GM19395 (cell line): ENCODE results near the gene CLIP2.

ENCODE experiments used
- ATAC-seq: cut with Tn5 transposase; IDR thresholded peaks from one replicate; pipeline ENCODE4 v1.9.1; 2021; ENCODE audit warnings: mild to moderate bottlenecking, moderate library complexity; ENCODE audit not compliant: unreplicated experiment

Gene CLIP2

DNA sequence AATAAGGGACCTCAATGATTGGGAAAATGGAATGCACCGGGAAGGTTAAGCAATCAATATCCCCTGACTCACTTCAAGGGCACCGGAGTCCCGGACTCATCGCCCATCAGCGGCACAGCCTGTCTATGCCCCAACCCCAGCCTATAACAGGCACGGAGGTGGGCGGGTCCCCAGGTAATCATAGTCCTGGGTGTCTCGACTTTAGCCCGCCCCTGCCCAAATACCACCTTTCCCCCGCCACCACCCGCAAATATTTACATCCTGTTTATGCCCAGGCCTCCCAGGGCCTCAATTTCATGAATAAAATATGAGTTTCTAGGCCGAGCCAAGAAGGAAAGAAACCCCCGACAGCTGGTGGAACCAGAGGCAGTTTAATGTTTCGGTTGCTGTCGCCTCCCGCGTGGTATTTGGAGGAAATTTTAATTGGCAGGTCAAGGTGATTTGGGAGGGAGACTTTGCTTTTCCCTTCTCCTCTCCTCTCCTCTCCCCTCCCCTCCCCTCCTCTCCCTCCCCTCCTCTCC is 19.4 kb upstream of the CLIP2 start:
- ATAC-seq: peak; percentile 31

DNA sequence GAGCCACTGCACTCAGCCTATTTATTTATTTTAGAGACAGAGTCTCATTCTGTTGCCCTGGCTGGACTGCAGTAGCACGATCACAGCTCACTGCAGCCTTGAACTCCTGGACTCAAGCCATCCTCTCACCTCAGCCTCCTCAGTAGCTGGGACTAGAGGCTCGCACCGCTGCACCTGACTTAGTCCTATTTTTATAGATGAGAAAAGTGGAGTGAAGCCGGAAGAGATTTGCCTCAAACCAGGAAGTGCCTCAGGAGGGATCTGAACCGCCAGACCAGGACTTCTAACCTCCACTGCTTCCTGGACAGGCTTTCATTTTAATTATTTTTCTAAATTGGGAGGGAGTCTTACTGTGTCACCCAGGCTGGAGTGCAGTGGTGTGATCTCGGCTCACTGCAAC is 17.5 kb upstream of the CLIP2 start:
- ATAC-seq: peak; percentile 3

DNA sequence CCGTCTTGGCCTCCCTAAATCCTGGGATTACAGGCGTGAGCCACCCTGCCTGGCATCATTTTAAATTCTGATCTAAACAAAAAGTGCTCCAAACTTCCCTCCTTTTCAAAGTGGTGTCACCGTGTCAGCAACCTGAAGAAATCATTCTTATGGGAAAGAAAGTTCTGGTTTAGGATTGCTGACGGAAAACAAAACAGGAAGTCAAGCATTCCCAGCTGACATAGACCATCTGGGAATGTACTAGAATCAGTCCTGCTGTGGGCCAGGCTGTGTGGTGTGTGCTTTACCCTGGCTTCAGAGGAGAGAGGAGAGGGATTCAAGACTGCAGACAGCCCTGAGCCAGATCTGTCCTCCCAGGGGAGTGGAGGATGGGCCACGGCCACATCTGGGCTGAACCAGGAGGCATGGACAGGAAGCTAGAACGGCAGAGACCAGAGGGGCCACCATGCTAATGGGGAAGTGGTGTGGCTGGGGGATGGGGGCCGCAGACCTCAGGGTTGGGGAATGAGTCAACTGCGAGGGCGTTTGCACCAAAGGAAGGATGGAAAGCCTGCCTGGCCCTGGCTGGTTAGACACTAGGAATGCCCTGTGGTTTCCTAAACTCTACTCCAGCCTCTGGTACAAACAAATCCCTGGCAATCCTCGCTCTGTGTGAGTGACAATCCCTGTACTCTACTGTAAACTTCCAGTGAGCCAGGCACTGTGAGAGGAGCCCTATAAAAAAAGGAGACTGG is 16.7 kb upstream of the CLIP2 start:
- ATAC-seq: peak; percentile 88

DNA sequence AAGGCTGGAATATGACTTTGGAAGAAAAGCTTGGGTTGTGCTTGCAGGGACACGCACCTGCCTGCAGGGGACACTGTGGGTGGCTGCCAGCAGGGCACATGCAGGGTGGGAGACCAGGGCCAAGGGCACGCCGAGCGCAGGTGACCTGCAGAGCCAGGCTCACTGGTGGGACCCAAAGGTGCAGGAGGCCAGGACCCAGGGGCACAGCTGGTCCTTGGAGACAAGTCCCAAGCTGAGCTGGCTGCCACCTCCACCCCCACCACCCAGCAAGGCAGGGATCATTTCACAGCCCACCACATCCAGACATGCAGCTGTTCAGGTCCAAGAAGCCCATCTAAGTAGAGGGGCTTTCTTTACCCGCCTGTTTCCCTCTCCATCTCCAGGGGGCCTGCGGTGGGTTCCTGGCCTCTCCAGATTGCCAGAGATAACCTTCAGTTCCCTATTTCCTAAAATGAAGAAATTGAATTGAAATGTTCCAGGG is 13.8 kb upstream of the CLIP2 start:
- no peak for ATAC-seq

DNA sequence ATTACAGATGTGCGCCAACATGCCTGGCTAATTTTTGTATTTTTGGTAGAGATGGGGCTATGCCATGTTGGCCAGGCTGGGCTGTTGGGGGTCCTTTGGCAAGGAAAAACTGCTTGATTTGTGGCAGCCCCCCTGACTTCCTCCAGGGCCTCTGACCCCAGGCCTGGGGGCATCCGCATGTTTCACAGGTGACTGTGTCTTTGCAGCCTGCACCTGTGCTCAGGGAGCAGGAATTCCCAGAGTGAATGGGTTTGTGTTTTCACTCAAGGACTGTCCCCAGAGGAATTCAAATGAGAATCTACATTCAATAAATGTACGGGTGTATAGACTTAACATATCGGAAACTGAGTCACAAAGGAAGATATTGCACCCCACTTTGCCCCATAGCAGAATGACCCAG is 11.6 kb upstream of the CLIP2 start:
- ATAC-seq: no peak

DNA sequence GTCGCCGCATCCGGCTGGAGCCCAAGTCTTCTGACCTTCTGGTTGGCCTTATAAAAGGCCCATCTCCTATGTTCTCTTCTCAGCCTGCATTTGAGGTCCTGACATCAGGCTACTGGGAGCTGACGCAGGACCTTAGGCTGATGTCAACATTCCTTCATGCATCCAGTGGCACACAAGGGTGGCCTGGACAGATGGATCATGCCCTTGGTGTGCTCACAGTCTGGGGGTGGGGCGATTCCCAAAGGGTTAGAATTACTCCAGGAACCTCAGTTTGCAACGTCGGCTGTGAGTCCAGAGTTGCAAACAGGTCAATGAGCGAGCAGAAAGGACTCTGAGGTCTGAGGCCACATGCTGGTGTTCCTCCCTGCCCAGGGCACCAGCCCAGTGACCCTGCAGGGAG is 8.2 kb upstream of the CLIP2 start:
- no peak for ATAC-seq

DNA sequence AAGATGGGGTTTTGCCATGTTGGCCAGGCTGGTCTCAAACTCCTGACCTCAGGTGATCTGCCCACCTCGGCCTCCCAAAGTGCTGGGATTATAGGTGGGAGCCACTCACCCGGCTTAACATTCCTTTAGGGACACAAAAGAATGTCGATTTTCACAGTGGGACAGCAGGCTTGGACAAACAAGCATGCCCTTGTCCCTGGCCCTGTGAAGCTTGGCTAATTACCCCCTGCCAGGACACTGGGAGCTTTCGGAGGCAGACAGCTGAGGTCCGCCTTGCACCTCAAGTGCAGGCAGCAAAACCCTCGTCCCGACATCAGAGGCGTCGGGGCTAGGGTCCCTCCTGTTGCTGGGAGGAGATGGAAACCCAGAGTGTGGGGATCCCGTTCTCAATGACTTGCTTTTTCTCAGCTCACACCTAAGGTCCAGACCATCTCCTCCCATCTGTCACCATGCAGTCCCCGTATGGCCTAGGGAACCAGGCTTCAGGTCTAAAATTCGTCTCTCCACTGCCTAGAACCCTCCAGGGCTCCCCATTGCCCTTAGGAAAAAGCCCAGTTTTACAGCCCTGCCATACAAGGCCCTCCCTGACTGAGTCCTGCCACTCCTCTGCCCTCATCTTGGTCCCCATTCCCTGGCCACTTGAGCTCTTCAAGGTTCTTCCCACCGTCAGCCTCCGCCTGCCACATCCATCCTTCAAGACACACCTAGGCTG is 6.3 kb upstream of the CLIP2 start:
- no peak for ATAC-seq

DNA sequence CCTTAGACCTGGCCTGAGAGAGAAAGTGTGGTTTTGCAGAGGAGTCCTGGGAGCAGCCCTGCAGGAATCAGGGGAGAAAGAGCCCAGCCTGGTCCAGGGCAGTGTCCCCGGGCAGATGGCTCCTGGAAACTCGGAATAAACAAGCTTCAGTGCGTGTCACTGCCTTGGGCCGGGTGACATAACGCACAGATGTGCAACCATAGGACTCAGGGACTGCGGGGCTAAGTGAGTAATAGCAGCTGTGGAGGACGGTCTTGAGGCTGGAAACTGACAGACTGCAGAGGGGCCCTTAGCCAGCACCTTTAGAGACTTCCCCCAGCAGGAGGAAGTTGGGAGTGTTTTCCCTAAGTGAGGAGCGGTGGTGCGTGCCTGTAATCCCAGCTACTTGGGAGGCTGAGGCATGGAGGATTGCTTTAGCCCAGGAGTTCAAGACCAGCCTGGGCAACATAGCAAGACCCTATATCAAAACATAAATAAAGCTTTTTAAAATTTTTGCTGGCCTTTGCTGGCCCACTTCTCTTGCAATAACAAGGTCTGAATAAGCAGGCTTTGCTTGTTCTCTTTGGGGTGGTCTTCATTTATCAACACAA is 5.3 kb upstream of the CLIP2 start:
- no peak for ATAC-seq

DNA sequence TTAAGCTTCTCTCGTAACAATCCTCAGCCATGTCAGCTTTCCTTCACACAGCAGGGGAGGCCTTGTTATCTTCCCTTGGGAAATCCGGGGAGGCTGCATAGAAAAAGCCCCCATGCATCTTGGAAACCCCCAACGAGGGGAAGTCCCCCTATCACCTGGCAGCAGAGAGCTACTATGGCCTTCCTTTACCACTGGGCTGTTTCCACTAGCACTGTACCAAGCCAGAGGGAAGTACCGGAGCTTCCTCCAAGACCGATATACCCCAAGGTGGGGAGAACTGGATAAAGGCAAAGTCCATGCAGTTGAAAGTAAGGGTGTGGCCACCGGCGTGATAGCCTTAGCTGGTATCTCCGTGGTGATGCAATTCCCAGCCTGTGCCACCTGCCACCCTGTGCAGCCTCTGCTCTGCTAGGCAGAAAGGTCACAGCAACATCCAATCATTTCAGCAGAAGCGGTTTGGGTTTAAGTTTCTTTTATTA is 4.4 kb upstream of the CLIP2 start:
- ATAC-seq: no peak

DNA sequence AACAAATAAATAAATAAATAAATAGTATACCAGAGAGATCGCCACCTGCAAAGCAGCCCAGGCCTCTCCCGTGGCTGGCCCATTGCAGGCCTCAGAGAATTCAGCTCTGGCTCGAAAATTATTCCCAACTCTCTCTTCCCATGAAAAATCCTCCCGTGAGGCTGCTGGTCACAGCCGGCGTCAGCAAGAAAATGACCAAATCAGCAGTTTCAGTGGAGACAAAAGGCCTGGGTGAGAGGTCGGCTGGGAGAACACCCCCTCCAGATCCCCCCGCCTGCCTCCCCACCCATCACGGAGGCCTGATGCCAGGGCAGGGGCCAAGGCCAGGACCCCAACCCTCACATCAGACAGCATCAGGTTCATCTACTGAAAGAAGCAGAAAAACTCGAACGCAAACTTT is 3.1 kb upstream of the CLIP2 start:
- ATAC-seq: no peak

DNA sequence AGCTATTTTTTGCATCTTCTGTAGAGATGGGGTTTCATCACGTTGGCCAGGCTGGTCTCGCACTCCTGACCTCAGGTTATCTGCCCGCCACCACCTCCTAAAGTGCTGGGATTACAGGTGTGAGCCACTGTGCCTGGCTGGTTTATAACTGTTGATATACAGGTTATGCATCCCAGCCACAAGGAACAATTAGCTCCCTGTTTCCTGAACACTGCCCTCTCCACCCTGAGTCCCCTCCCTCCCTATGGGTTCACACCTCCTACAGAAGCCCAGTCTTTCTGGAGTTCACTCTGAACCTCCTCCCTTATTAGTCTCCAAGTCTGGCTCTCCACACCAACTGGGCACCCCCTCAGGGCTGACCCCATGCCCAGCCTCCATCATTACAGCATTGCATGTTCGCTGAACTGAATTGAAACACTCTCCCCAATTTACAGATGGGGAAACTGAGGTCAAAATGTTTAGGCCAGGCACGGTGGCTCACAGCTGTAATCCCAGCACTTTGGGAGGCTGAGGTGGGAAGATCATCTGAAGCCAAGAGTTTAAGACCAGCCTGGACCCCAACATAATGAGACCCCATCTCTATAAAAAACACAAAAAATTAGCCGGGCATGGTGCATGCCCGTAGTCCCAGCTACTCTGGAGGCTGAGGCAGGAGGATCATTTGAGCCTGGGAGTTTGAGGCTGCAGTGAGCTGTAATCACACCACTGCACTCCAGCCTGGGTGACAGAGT is 1.7 kb upstream of the CLIP2 start:
- ATAC-seq: no peak

DNA sequence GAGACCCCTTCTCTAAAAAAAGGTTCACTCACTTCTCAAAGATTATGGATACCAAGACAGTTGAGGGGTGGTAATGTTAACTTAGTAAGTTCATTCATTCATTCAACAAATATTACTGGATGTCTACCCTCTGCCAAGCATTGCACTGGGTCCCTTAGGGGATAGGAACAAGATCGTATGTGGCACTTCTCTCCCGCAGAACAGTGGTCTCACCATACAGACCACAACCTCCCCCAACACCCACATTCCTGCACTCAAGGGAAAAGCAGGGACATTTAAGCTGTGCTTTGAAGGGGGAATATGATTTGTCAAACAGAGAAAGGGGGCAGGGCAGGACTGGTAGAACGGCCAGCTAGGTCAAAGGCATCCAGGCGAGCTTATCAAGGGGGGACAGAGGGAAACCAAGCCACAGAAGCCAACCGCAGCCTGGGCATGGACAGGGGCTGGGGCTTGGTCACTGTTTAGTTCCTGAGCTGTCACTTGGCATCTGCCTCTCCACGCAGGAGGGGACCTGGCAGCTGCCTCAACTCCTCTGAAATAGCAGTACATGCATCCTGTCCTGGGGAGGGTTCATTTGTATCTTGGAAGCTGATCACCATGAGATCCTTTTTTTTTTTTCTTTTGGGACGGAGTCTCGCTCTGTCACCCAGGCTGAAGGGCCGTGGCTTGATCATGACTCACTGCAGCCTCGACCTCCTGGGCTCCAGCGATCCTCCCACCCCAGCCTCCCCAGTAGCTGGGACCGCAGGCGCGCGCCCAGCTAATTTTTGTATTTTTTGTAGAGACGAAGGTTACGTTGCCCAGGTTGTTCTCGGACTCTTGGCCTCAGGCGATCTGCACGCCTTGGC is 949 bp upstream of the CLIP2 start:
- ATAC-seq: no peak

DNA sequence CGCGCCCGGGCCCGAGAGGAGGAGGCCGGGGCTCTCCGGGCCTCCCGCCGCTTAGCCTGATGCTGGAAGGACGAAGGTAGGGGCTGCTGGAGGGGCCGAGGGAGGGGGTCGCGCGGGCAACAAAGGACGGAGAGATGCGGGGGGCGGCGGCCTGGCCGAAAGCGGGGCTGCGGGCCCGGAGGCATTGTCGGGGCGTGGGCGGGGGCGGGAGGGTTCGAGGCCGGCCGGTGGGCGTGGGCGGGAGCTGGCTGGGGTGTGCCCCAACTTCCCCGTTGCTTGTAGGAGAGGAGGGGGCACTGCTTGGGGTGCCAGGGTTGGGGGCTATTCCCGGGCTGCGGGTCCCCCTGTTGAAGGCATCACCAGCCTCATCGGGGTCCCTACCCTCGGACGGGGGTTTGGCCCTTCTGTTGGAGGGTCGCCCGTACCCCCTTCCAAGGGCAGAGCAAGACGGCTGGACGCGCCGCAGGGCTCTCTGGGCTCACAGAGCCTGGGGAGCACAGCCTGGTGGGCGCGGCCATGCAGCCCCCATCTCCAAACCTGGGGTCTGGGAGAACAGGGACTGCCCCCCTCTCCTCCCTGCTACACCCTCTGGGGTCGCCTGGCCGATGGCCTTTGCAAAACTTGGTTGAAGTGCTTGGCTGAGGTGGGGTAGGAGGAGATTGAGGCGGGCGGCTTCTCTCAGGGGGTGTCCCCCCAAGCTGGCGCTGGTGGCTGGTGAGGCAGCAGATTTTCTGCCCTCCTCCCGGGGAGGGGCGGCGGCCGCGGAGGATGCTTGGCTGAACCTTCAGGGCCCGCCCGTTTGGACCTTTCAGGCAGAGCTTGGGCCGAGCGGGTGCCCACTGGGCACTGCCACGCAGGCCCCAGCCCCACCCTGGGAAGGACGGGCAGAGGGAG is 699 bp downstream of the CLIP2 start:
- ATAC-seq: no peak

DNA sequence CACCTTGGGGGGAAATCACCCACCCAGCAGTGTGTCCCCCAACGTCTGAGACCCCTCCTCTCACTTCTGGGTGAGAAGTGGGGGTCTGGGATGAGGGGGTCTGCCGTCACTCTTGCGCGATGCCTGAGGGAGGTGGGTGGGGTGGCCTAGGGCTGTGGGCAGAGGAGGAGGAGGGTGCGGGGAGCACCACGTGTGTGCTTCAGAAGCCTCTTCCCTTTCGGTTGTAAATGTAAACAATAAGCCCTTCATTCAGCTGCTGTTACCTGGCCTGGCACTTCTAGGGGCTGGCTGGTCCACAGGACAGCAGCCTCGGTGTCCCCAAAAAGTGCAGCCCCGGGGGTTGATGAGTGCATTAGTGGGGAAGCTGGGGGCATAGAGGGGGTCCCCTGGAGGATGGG is 1.3 kb downstream of the CLIP2 start:
- no peak for ATAC-seq

DNA sequence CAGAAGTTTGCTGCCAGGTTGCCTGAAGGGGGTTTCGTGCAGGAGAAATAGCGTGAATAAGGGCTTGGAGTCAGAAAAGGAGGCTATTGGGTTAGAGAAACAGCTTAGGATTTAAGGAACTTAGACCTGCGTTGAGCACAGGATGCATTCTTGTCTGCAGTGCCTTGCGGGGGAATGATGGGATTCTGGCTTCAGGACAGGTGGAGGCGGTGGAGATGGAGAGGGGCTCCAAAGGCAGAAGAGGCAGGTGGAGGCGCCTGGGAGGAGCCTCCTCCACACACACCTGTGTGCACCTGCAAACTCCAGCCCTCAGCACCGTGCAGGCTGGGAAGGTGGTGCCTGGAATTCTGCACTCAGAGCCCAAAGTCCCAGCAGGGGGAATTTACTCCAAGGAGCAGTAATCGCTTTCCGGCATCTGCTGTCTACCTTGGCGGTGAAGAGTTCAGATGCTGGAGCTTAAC is 1.8 kb downstream of the CLIP2 start:
- no peak for ATAC-seq

DNA sequence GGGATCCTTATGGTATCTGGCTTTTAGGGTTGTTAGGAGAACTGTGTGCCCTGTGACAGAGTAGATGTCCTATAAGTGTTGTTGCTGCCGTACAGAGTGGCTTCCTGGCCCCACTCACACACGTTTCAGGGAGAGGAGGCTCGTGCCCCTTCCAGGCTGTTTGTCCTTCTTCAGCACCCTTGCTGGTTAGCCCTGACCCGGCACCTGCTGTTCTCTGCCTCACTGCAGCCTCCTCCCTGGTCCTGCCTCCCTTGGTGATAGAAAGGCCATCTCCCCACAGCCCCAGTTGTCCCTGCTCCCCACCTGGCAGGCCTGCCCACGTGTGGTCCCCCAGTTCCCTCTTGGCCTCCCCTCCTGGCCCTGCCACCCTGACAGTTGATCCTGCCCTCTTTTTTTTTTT is 2.3 kb downstream of the CLIP2 start:
- no peak for ATAC-seq

DNA sequence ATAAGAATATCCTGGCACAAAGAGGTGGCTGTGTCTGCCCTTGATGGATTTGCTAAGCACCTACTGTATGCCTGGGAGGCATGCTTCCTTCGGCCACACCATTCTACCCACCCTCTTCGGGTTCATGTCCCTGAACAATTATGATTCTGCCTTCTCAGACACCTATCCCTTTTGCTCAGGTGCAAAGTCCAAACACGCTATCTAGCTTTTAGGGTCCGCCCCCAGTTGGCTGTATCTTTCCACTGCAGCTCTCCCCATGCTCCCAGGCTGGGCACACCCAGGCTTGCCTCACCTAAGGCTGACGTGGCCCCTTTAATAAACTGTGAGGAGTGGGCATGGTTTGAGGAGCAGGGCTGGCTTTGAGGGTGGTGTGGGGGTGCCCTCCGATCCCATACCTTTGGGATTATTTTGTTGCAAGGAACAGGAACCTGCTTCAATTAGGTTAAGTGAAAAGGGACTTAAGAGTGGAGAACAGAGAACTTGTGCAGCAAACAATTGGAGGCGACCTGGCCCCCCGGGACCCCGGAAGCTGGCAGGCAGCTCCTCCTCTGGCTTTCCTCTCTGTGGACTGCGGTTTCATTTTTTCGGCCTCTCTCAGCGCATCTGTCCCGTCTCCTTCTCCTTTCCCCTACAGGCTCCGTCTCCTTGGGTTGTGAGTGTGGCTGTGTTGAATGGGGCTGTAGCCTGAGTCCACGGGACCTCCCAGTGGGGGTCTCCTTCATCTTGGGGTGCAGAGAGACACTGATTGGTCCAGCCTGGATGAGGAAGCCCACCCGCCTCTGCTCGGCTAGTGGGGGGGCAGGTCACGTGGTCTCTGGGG is 3.8 kb downstream of the CLIP2 start:
- no peak for ATAC-seq

DNA sequence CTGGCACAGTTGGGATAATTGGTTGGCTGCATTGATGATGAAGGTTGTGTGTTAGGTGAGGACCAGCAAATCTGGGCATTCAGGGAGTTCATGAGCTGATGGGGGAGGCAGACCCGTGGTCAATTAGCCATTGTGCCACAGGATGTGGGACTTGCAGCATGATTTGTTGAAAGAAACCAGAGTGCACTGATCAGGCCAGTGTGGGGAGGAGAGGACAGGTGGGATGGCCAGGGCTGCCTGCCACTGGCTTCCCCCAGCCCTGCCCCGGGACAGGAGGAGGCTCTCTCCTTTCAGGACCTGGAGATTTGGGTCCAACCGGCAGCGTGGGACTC is 4.3 kb downstream of the CLIP2 start:
- ATAC-seq: no peak
